ENCODE results near the gene SRL.
"Not testable (repeated sequence)": the region's sequence is repeated elsewhere in the genome, so short reads cannot be mapped to it uniquely, and the experiment has no call there.

DNA sequence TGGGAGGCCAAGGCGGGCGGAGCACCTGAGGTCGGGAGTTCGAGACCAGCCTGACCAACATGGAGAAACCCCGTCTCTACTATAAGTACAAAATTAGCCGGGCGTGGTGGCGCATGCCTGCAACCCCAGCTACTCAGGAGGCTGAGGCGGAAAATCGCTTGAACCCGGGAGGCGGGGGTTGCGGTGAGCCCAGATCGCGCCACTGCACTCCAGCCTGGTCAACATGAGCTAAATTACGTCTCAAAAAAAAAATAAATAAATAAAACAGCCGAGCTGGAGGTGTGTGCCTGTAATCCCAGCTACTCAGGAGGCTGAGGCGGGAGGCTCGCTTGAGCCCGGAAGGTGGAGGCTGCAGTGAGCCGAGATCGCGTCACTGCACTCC is 11.1 kb upstream of the SRL start:
- not testable (repeated sequence) for TF ChIP-seq EZH2 (optimal IDR thresholded peaks at IDR 0.05; ENCODE audit: low read depth, low read length)
- TF ChIP-seq, protein P1, sequence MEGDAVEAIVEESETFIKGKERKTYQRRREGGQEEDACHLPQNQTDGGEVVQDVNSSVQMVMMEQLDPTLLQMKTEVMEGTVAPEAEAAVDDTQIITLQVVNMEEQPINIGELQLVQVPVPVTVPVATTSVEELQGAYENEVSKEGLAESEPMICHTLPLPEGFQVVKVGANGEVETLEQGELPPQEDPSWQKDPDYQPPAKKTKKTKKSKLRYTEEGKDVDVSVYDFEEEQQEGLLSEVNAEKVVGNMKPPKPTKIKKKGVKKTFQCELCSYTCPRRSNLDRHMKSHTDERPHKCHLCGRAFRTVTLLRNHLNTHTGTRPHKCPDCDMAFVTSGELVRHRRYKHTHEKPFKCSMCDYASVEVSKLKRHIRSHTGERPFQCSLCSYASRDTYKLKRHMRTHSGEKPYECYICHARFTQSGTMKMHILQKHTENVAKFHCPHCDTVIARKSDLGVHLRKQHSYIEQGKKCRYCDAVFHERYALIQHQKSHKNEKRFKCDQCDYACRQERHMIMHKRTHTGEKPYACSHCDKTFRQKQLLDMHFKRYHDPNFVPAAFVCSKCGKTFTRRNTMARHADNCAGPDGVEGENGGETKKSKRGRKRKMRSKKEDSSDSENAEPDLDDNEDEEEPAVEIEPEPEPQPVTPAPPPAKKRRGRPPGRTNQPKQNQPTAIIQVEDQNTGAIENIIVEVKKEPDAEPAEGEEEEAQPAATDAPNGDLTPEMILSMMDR (IDR thresholded peaks at IDR 0.05; ENCODE audit: low read length) = not testable (repeated sequence)

All from MM.1S (cell line).